AG09309 (cell line): Measurements from ENCODE around the gene ZBTB17.

Experiments used
- DNase-seq: peaks from one replicate; pipeline ENCODE4 v3.0.0-alpha.2; 2010; ENCODE audit warnings: low read depth
- H3K4me3 ChIP-seq: 2 replicates; pipeline ENCODE4 v1.5.1; 2011; ENCODE audit warnings: mild to moderate bottlenecking, low read depth, low read length, moderate library complexity; ENCODE audit not compliant: control insufficient read depth
- CTCF ChIP-seq: IDR thresholded peaks from 2 replicates; pipeline ENCODE4 v1.5.1; 2011; ENCODE audit warnings: mild to moderate bottlenecking, low read depth, low read length, inconsistent platforms; ENCODE audit not compliant: insufficient read depth, control insufficient read depth; ENCODE audit errors: missing control alignments

The ZBTB17 gene

GRCh38 chr1:15994081-15994480 is 18.2 kb upstream of the ZBTB17 start:
- DNase-seq = no peak
- no peak for TF ChIP-seq CTCF
- H3K4me3 ChIP-seq = no peak overlapping the region

DNA sequence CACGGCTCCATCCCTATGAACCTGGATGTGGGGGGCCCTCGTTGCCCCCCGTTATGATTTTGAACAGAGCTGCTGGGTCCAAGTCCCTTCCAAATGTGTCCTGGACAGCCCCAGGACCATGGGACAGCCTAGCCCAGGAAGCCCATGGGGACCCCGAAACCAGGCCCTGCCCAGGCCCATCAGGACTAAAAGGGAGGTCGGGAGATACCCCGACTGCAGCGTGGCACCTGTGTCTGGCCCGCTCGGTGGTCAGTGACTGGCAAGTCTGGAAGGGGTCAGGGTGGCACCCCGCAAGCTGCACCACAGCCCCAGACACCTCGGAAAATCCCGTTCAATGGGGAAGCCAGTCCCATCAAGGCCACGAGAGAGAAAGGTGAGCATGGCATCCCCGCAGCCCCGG is 17.8 kb upstream of the ZBTB17 start:
- no peak for TF ChIP-seq CTCF
- no peak overlapping the region for H3K4me3 ChIP-seq
- no peak for DNase-seq

DNA sequence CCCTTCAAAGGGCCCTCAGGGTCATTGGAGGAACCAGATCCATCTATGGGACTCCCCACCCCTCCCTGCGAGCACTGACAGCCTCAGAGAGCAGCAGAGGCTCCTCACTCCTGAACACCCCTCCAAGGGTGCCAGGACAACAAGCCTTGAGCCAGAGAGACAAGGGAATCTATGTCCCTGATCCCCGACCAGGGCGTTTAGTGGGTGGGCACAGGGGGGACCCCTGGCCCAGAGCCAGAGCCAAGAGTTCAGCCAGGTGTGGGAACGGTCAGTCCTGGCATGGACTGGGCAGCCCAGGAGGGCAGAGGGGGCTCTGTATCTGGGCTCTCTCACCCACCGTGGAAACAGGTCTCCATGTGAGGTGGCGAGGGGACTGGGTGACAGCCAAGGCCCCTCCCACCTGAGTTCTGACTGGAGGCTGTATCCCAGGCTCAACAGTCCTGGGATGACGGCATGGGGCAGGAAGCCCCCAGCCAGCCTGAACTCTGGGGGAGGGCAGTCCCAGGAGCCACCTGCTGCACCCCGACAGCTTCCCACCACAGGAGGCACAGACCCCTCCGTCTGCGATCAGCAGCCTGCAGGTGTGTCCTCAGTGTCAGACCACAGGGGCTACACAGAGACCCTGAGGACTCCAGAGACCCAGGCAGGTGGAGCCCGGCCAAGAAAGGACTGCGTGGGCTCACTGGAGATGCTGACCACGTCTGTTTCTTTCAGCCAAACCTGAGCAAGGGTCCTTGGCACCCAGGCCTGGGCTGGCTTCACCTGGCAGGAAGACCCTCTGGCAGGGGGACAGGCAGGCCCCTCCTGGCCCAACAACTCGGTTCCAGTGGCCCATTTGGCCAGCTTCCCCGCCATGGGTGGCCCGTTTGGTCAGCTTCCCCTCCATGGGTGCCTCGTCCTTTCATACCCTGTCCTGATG is 16.9 kb upstream of the ZBTB17 start:
- H3K4me3 ChIP-seq = no peak overlapping the region
- TF ChIP-seq CTCF = no peak

GRCh38 chr1:15992187-15992553 is 16.3 kb upstream of the ZBTB17 start:
- no peak for TF ChIP-seq CTCF
- H3K4me3 ChIP-seq = no peak overlapping the region
- DNase-seq = no peak

More for the DNA sequence above, 16.9 kb upstream of the ZBTB17 start:
- no peak for DNase-seq

GRCh38 chr1:15991427-15992186 is 15.7 kb upstream of the ZBTB17 start:
- no peak overlapping the region for H3K4me3 ChIP-seq
- no peak for DNase-seq
- TF ChIP-seq CTCF = no peak

GRCh38 chr1:15989776-15990175 is 13.9 kb upstream of the ZBTB17 start:
- no peak overlapping the region for H3K4me3 ChIP-seq
- TF ChIP-seq CTCF = no peak
- DNase-seq = no peak
